ENCODE measurements around the gene LIPI. TPM values are rescaled to one million over a fixed set of nuclear protein-coding genes. Genes with fewer than 3 reads are reported as not detected.

Gene LIPI
- total and polyA plus RNA-seq, 2 of the 13 experiments (the other 11 are each of a cell fraction or from before 2014, with no cell fraction given): not detected

DNA sequence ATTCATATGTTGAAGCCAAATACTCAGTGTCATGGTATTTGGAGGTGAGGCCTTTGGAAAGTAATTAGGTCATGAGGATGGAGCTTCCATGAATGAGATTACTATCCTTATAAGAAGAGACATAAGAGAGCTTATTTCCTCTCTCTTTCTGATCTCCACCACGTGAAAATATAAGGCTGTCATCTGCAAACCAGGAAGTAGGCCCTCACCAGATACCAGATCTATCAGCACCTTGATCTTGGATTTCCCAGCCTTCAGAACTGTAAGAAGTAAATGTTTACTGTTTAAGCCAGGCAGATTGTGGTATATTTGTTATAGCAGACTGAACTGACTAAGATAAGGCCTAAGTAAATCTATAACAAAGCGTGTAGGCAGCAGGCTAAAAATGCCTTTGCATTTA lies 30.5 kb upstream of the LIPI start:
- Histone ChIP-seq H3K9ac (ENCODE audit: insufficient read depth, low read depth, low read length) (no peak overlapping the region), H2AFZ (ENCODE audit: low read length) (no peak overlapping the region), H4K20me1 (ENCODE audit: insufficient read depth, low read length) (no peaks in the 10 kb centered on the region), H3K36me3 (replicated peaks in 1 of 2; ENCODE audit: control insufficient read depth in 1 of 2, insufficient read depth in 2 of 2, low read length in 2 of 2) (no peaks in the 10 kb centered on the region), H3K27me3 (ENCODE audit: control insufficient read depth in 1 of 2, insufficient read depth in 2 of 2, low read length in 2 of 2) (no peaks in the 10 kb centered on the region), H3K4me3 (replicated peaks in 1 of 3; ENCODE audit: insufficient read depth in 1 of 3, low read depth in 2 of 3, low read length in 3 of 3) (no peak overlapping the region), H3K4me2 (ENCODE audit: low read depth, low read length) (no peak overlapping the region), H3K79me2 (ENCODE audit: insufficient read depth, low read length) (no peaks in the 10 kb centered on the region), H3K4me1 (ENCODE audit: insufficient read depth, low read length) (no peaks in the 10 kb centered on the region), H3K27ac (ENCODE audit: extremely low read length, insufficient read depth, low read length) (no peak overlapping the region), H3K9me3 (ENCODE audit: low read length) (no peaks in the 10 kb centered on the region)
- DNase-seq (ENCODE audit: low spot score): no peak
- 2% methylated on average over 2 of the region's 2 CpGs for WGBS (ENCODE audit: low lambda C conversion rate)
- POLR2A ChIA-PET: no interaction called here
- TF ChIP-seq POLR2A (IDR thresholded peaks at IDR 0.05; ENCODE audit: insufficient read depth in 1 of 2, low read depth in 2 of 2, low read length in 2 of 2) (no peak), RBM39 (IDR thresholded peaks at IDR 0.05; ENCODE audit: low read depth, low read length, poor library complexity, severe bottlenecking) (no peak), ZNF3 (CRISPR knock-in tag; IDR thresholded peaks at IDR 0.05) (no peak), ZNF207 (IDR thresholded peaks at IDR 0.05; ENCODE audit: borderline replicate concordance) (no peak), ZSCAN22 (CRISPR knock-in tag; IDR thresholded peaks at IDR 0.05) (no peak), CCAR2 (optimal IDR thresholded peaks at IDR 0.05; ENCODE audit: low read depth, low read length) (no peak), ZBTB21 (CRISPR knock-in tag; IDR thresholded peaks at IDR 0.05) (no peak), ZNF34 (CRISPR knock-in tag; IDR thresholded peaks at IDR 0.05; ENCODE audit: borderline replicate concordance) (no peak)
- TF ChIP-seq, protein P1, sequence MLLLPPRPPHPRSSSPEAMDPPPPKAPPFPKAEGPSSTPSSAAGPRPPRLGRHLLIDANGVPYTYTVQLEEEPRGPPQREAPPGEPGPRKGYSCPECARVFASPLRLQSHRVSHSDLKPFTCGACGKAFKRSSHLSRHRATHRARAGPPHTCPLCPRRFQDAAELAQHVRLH (CRISPR knock-in tag; IDR thresholded peaks at IDR 0.05; ENCODE audit: borderline replicate concordance, low read depth): no peak
- TF ChIP-seq, protein P2, sequence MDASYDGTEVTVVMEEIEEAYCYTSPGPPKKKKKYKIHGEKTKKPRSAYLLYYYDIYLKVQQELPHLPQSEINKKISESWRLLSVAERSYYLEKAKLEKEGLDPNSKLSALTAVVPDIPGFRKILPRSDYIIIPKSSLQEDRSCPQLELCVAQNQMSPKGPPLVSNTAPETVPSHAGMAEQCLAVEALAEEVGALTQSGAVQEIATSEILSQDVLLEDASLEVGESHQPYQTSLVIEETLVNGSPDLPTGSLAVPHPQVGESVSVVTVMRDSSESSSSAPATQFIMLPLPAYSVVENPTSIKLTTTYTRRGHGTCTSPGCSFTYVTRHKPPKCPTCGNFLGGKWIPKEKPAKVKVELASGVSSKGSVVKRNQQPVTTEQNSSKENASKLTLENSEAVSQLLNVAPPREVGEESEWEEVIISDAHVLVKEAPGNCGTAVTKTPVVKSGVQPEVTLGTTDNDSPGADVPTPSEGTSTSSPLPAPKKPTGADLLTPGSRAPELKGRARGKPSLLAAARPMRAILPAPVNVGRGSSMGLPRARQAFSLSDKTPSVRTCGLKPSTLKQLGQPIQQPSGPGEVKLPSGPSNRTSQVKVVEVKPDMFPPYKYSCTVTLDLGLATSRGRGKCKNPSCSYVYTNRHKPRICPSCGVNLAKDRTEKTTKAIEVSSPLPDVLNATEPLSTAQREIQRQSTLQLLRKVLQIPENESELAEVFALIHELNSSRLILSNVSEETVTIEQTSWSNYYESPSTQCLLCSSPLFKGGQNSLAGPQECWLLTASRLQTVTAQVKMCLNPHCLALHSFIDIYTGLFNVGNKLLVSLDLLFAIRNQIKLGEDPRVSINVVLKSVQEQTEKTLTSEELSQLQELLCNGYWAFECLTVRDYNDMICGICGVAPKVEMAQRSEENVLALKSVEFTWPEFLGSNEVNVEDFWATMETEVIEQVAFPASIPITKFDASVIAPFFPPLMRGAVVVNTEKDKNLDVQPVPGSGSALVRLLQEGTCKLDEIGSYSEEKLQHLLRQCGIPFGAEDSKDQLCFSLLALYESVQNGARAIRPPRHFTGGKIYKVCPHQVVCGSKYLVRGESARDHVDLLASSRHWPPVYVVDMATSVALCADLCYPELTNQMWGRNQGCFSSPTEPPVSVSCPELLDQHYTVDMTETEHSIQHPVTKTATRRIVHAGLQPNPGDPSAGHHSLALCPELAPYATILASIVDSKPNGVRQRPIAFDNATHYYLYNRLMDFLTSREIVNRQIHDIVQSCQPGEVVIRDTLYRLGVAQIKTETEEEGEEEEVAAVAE (CRISPR knock-in tag; IDR thresholded peaks at IDR 0.05; ENCODE audit: borderline replicate concordance): no peak
- TF ChIP-seq, protein P3, sequence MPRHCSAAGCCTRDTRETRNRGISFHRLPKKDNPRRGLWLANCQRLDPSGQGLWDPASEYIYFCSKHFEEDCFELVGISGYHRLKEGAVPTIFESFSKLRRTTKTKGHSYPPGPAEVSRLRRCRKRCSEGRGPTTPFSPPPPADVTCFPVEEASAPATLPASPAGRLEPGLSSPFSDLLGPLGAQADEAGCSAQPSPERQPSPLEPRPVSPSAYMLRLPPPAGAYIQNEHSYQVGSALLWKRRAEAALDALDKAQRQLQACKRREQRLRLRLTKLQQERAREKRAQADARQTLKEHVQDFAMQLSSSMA (CRISPR knock-in tag; IDR thresholded peaks at IDR 0.05): no peak
- intact Hi-C loops (cut with micrococcal nuclease; ENCODE audit: unreplicated experiment) (no loop called here), in situ Hi-C loops (cut with HindIII; ENCODE audit: extremely low pct_ligation_motif_present, low pct_unique_long_range_greater_than_20kb) (no loop called here)
- FAIRE-seq: no peak
- no TSS peak for BruUV-seq (replicated peaks)
- CTCF ChIA-PET (ENCODE audit: low intra/inter-chr PET ratio, low total read pairs): no interaction called here
- no peak for ATAC-seq

Measured in HepG2 (cell line).